ENCODE results near the gene RPL18A.

The RPL18A gene

DNA sequence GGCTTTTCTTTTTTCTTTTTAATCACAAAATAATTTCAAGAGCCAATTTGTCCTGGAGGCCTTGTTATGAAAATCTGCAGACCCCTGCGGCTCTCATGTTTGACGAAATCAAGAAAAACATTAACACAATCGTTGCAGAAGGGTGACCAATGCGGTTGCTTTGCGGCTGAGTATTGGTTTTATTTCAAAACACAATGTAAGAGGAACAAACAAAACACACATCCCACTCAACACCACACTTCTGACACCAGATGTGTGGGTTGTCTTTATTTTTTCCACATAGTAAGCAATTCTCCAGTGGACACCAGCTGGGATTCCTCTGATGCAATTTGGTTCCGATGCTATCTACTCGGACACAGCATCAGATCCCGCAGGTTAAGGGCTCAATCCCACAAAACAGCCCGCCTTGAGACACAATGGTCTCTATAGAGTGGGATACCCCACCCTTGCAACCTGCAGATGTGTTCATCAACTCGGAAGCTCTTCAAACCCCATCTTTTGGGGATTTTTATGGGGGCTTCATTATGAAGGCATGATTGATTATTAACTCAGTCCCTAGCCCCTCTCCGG, 51.2 kb downstream of the RPL18A start:
- no peak for DNase-seq
